Ishikawa (cell line): ENCODE results near the gene GABRB3.

Source experiments
- CEBPB ChIP-seq: IDR thresholded peaks from 2 replicates; pipeline ENCODE4 v1.6.1; 2012
- CREB1 ChIP-seq: IDR thresholded peaks from 2 replicates; pipeline ENCODE4 v1.6.1; 2012; ENCODE audit warnings: low read depth
- EGR1 ChIP-seq: IDR thresholded peaks from 2 replicates; pipeline ENCODE4 v1.6.1; 2012
- EP300 ChIP-seq: IDR thresholded peaks from 2 replicates; pipeline ENCODE4 v1.6.1; 2012; ENCODE audit warnings: borderline replicate concordance
- FOXM1 ChIP-seq: IDR thresholded peaks from 2 replicates; pipeline ENCODE4 v1.6.1; 2012; ENCODE audit warnings: low read depth, borderline replicate concordance
- NFIC ChIP-seq: IDR thresholded peaks from 2 replicates; pipeline ENCODE4 v1.6.1; 2012
- RAD21 ChIP-seq: IDR thresholded peaks from 2 replicates; pipeline ENCODE4 v1.6.1; 2012; ENCODE audit warnings: low read depth
- REST ChIP-seq: IDR thresholded peaks from 2 replicates; pipeline ENCODE4 v1.6.1; 2012; ENCODE audit warnings: low read depth, mild to moderate bottlenecking
- TAF1 ChIP-seq: IDR thresholded peaks from 2 replicates; pipeline ENCODE4 v1.6.1; 2012; ENCODE audit warnings: low read depth, mild to moderate bottlenecking
- TCF12 ChIP-seq: IDR thresholded peaks from 2 replicates; pipeline ENCODE4 v1.6.1; 2012; ENCODE audit warnings: low read depth
- TEAD4 ChIP-seq: IDR thresholded peaks from 2 replicates; pipeline ENCODE4 v1.6.1; 2012
- USF1 ChIP-seq: IDR thresholded peaks from 2 replicates; pipeline ENCODE4 v1.6.1; 2012
- YY1 ChIP-seq: IDR thresholded peaks from 2 replicates; pipeline ENCODE4 v1.6.1; 2012; ENCODE audit warnings: low read depth
- ZBTB7A ChIP-seq: IDR thresholded peaks from 2 replicates; pipeline ENCODE4 v1.6.1; 2012; ENCODE audit warnings: low read depth
- TF ChIP-seq, protein P1 (sequence below): IDR thresholded peaks from 2 replicates; pipeline ENCODE4 v1.6.1; 2012

GABRB3 gene

GRCh38 chr15:26771578-26772153 lies 1.2 kb downstream of the GABRB3 start:
- TF ChIP-seq EP300 = no peak
- TF ChIP-seq REST = peak; percentile 77
- TF ChIP-seq USF1 = no peak

- TF ChIP-seq USF1 (no peak), CEBPB (no peak), TCF12 (no peak), NFIC (no peak), EGR1 (no peak), EP300 (no peak), REST (no peak), ZBTB7A (no peak), TEAD4 (no peak), YY1 (no peak)
- TF ChIP-seq, protein P1, sequence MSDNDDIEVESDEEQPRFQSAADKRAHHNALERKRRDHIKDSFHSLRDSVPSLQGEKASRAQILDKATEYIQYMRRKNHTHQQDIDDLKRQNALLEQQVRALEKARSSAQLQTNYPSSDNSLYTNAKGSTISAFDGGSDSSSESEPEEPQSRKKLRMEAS = no peak
Measured at GRCh38 chr15:26771168-26771567, 1.7 kb downstream of the GABRB3 start.

DNA sequence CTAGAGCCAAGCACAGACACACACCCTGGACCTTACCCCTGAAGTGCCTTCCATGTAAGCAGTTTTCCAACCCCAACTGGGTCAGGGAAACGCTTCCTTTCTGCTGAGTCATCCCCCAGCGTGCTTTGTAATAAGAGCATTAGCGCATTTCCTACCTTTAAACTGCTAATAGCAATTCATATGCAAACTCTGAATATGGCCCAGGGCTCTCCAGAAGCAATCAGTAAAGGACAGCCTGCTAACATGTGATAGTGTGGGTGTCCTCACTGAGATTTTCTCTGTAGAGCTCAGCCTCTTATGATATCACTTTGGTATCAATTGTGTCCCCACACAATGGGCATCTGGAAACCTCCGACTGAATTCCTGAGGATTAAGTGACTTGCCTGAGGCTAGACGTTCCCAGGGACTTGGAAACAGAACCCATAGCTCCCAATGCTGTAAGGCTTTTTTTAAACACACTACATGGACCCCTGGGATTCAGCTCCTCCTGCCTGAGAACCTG lies 5.6 kb downstream of the GABRB3 start:
- no peak for TF ChIP-seq TCF12
- TF ChIP-seq USF1 = no peak
- no peak for TF ChIP-seq NFIC
- TF ChIP-seq TAF1 = no peak
- TF ChIP-seq, protein P1 = no peak
- no peak for TF ChIP-seq RAD21
- TF ChIP-seq ZBTB7A = no peak
- no peak for TF ChIP-seq FOXM1
- TF ChIP-seq CEBPB = no peak
- no peak for TF ChIP-seq TEAD4
- TF ChIP-seq REST = no peak
- TF ChIP-seq YY1 = no peak
- no peak for TF ChIP-seq CREB1
- no peak for TF ChIP-seq EGR1
- TF ChIP-seq EP300 = no peak

- TF ChIP-seq CEBPB (no peak), ZBTB7A (no peak), FOXM1 (no peak), TAF1 (no peak), NFIC (no peak), YY1 (no peak), TEAD4 (no peak), RAD21 (no peak), EP300 (no peak), TCF12 (no peak), REST (no peak), EGR1 (no peak), USF1 (no peak), CREB1 (no peak)
- TF ChIP-seq, protein P1 = no peak
Measured at GRCh38 chr15:26766262-26766661, 6.6 kb downstream of the GABRB3 start.
